Heart right ventricle (tissue), 16 donors: Measurements from ENCODE around the gene OR6S1. TPM values are rescaled to one million over a fixed set of nuclear protein-coding genes. Genes with fewer than 3 reads are reported as not detected.

Experiments
- ATAC-seq, 8 donors: fragments of 200-7000 bp; cut with Tn5 transposase; one replicate each; pipeline ENCODE4 v1.9.1; 2020; ENCODE audit warnings: mild to moderate bottlenecking in 8 of 8, moderate library complexity in 8 of 8, moderate number of reproducible peaks in 1 of 8
- DNase-seq, 2 donors: peaks; one replicate each; pipeline ENCODE4 v3.0.0-alpha.2; 2020
- H3K27ac ChIP-seq, 10 donors: fragments of 200-600 bp; sonication (generic) in 2 of 10; one replicate each; pipeline versions ENCODE4 v1.5.0 to v1.8.0; 2020 to 2022; ENCODE audit warnings: mild to moderate bottlenecking in 3 of 10
- H3K27me3 ChIP-seq, 7 donors: fragments of 200-600 bp; one replicate each; pipeline ENCODE4 v1.8.0; 2021 to 2022; ENCODE audit warnings: mild to moderate bottlenecking in 2 of 7
- H3K36me3 ChIP-seq, 9 donors: fragments of 200-600 bp; sonication (generic) in 1 of 9; one replicate each; pipeline versions ENCODE4 v1.5.0 to v1.8.0; 2020 to 2022; ENCODE audit warnings: mild to moderate bottlenecking in 2 of 9
- H3K4me1 ChIP-seq, 9 donors: fragments of 200-600 bp; sonication (generic) in 1 of 9; one replicate each; pipeline versions ENCODE4 v1.5.0 to v1.8.0; 2020 to 2022; ENCODE audit warnings: mild to moderate bottlenecking in 4 of 9
- H3K4me3 ChIP-seq, 10 donors: fragments of 200-600 bp; sonication (generic) in 2 of 10; one replicate each; pipeline versions ENCODE4 v1.5.0 to v1.8.0; 2020 to 2022; ENCODE audit warnings: mild to moderate bottlenecking in 7 of 10, moderate library complexity in 2 of 10
- H3K9me3 ChIP-seq, 11 donors: fragments of 200-600 bp in 10 of 11; sonication (generic) in 2 of 11; one replicate each; pipeline versions ENCODE4 v1.5.0 to v1.8.0; 2013 to 2022; ENCODE audit warnings: mild to moderate bottlenecking in 2 of 11, control low read depth in 1 of 11, moderate library complexity in 1 of 11
- WGBS, 2 donors: extraction: QIAGEN DNeasy Blood & Tissue Kit; methylation state at CpG; one replicate each; pipeline ENCODE4 v1.1.7; 2013; ENCODE audit warnings: inconsistent platforms in 1 of 2; 5-methylcytosine and 5-hydroxymethylcytosine counted together
- intact Hi-C, 10 donors: fragments of 100-400 bp; cut with DNase I; formaldehyde crosslinking; loops; one replicate each; pipeline versions ENCODE4 v1.11.1 to v1.14.2; 2022
- polyA plus RNA-seq, 2 donors: library from polyadenylated mRNA; stranded (reverse); fragments of 200-250 nt; gene quantifications; one replicate each; pipeline ENCODE4 v1.2.3, GENCODE V29; 2013
- total RNA-seq, 10 donors: library from RNA; stranded (reverse); fragmentation: NEBNext Ultra II Directional in 3 of 10; extraction: Animal tissue kit (Norgen Biotek cat#: 25700) in 3 of 10; gene quantifications; one replicate each; pipeline versions ENCODE4 v1.2.1 to v1.2.4, GENCODE V29; 2021 to 2023
- TF ChIP-seq, protein P1 (sequence below), 9 donors: fragments of 200-600 bp; sonication (generic) in 2 of 9; IDR thresholded peaks; one replicate each; pipeline versions ENCODE4 v1.5.0 to v1.8.0; 2021 to 2022; ENCODE audit warnings: antibody characterized with exemption in 9 of 9, mild to moderate bottlenecking in 5 of 9, moderate library complexity in 1 of 9
- donor health status: Arrhythmogenic right ventricular cardiomyopathy.
- donor health status: ischemic (EF 13 %, LVEDD 7.1; RV severe dilation, severe dysfunction).
- donor health status: healthy with polysubstance abuse.
- donor health status: DM: no; HTN: yes; CAD: no.
- donor health status: DM: no; HTN: no; CAD: no.
- donor health status: ischemic (EF 25% LVEDD 6.9; RV normal size, moderate dysfunction).
- donor health status: ischemic (EF 25% LVEDD 5.7; RV mildly dilated, moderate dysfunction).
- donor health status: healthy.
- donor health status: DM: yes; HTN: yes; CAD: no.
- donor health status: Ischemic cardiomyopathy.
- donor health status: ischemic (EF 35%, LVEDD 5.7; RV mildly dilated, moderate dysfunction).
- donor health status: nonischemic (EF 11% LVEDD 7.7; RV severe dilation, severe dysfunction).
- donor health status: DM: yes; HTN: yes; CAD: no.
- donor health status: PGD.
- donor health status: ischemic (EF 29% LVEDD 5.4; RV normal size, mild dysfunction).
- donor health status: nonischemic (EF 23%, LVEDD 6.1; RV moderate dilation, normal function).

OR6S1 gene
- total and polyA plus RNA-seq, 12 donors, result not detected

DNA sequence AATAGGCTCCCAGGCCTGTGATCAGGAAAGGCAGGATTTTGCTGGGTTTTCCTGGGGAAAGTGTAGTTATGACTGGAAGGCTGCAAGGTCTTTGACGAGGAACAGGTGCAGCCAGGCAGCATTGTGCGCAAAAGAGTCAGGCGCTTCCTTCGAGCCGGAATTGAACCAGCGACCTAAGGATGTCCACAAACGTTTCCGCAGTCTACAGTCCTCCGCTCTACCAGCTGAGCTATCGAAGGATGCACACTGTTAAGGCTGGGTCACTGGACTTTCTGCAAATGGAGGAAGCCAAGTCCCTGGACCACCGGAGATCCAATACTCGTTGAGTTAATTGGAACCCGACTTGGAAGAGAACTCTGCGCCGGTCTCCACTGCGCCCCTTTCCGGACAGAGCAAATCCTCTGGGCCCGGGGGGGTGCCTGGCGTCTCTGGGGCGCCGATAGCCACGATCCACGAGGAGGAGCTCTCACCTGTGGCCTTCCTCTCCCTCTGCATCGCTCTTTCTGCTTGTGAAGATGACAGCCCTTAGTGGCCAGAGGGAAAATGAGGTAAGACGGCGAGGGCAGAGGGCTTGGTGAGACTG, 18.4 kb upstream of the OR6S1 start:
- Histone ChIP-seq H3K36me3 (no peaks in the 10 kb centered on the region), H3K27ac (no peak overlapping the region), H3K4me3 (no peak overlapping the region), H3K9me3 (no peaks in the 10 kb centered on the region), H3K27me3 (peaks cover 8 to 99% (median 97%) of the 10 kb centered on the region in 7 donors), H3K4me1 (peaks cover 0 to 12% (median 5%) of the 10 kb centered on the region in 9 donors)
- ATAC-seq, result no peak
- no peak for DNase-seq
- 44 to 45% methylated on average over 26 of the region's 26 CpGs for WGBS, 2 donors
- TF ChIP-seq, protein P1, sequence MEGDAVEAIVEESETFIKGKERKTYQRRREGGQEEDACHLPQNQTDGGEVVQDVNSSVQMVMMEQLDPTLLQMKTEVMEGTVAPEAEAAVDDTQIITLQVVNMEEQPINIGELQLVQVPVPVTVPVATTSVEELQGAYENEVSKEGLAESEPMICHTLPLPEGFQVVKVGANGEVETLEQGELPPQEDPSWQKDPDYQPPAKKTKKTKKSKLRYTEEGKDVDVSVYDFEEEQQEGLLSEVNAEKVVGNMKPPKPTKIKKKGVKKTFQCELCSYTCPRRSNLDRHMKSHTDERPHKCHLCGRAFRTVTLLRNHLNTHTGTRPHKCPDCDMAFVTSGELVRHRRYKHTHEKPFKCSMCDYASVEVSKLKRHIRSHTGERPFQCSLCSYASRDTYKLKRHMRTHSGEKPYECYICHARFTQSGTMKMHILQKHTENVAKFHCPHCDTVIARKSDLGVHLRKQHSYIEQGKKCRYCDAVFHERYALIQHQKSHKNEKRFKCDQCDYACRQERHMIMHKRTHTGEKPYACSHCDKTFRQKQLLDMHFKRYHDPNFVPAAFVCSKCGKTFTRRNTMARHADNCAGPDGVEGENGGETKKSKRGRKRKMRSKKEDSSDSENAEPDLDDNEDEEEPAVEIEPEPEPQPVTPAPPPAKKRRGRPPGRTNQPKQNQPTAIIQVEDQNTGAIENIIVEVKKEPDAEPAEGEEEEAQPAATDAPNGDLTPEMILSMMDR (IDR thresholded peaks at IDR 0.05), result no peak
- intact Hi-C loops, result no loop called here

DNA sequence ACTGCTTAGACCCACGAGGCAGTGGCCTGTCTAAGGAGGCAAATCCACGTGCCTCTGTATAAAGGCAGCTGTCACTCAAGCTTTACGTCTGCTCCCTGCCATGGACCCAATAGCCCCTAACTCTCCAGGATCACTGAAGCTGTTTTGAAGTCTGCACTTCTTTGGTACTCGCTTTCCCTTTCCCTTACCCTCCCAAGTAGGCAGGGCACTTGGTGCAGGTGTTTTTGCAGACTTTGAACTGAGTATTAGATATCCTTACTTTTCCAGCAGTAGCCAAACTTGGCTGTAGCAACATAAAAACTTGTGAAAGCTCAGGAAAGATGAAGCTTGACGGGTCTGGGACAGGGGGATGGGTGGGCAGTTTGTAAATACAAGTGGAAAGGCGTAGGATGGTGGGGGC, 17.8 kb upstream of the OR6S1 start:
- WGBS, 2 donors, result 70 to 74% methylated on average over 6 of the region's 6 CpGs
- no peak for DNase-seq
- H3K9me3 ChIP-seq, result no peaks in the 10 kb centered on the region

DNA sequence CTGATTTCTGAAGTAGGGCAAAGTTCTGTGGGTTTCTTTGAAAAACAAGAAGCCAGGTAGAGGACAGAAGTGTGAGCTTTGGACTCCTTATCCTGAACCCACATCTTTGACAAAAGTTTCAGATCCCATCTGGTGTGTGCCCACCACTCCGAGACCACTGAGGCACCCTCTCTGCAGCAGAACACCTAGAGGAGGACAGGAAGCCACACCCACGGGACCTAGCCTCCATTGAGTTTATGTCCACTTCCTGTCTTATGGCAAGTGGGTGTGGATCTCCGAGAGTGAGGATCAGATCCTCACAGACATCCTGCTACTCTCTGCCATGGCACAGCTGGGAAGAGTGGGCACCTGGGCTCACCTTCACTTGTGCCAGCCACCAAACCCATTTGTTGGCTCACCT, 16.8 kb upstream of the OR6S1 start:
- Histone ChIP-seq H3K9me3 (no peaks in the 10 kb centered on the region), H3K4me3 (no peak overlapping the region), H3K4me1 (peaks cover 0 to 6% (median 2%) of the 10 kb centered on the region in 9 donors), H3K36me3 (no peaks in the 10 kb centered on the region), H3K27ac (no peak overlapping the region), H3K27me3 (peaks cover 8 to 97% (median 94%) of the 10 kb centered on the region in 7 donors)
- intact Hi-C loops, result no loop called here
- 63 to 70% methylated on average over 3 of the region's 3 CpGs for WGBS, 2 donors
- no peak for DNase-seq
- ATAC-seq, result no peak
- TF ChIP-seq, protein P1 (IDR thresholded peaks at IDR 0.05), result no peak

More for the DNA sequence above, 17.8 kb upstream of the OR6S1 start:
- peaks cover 0 to 12% (median 5%) of the 10 kb centered on the region in 9 donors for H3K4me1 ChIP-seq
- TF ChIP-seq, protein P1 (IDR thresholded peaks at IDR 0.05), result no peak
- H3K27ac ChIP-seq, result no peak overlapping the region
- H3K4me3 ChIP-seq, result no peak overlapping the region
- H3K36me3 ChIP-seq, result no peaks in the 10 kb centered on the region
- ATAC-seq, result no peak
- H3K27me3 ChIP-seq, result peaks cover 8 to 97% (median 94%) of the 10 kb centered on the region in 7 donors
- intact Hi-C loops, result no loop called here

DNA sequence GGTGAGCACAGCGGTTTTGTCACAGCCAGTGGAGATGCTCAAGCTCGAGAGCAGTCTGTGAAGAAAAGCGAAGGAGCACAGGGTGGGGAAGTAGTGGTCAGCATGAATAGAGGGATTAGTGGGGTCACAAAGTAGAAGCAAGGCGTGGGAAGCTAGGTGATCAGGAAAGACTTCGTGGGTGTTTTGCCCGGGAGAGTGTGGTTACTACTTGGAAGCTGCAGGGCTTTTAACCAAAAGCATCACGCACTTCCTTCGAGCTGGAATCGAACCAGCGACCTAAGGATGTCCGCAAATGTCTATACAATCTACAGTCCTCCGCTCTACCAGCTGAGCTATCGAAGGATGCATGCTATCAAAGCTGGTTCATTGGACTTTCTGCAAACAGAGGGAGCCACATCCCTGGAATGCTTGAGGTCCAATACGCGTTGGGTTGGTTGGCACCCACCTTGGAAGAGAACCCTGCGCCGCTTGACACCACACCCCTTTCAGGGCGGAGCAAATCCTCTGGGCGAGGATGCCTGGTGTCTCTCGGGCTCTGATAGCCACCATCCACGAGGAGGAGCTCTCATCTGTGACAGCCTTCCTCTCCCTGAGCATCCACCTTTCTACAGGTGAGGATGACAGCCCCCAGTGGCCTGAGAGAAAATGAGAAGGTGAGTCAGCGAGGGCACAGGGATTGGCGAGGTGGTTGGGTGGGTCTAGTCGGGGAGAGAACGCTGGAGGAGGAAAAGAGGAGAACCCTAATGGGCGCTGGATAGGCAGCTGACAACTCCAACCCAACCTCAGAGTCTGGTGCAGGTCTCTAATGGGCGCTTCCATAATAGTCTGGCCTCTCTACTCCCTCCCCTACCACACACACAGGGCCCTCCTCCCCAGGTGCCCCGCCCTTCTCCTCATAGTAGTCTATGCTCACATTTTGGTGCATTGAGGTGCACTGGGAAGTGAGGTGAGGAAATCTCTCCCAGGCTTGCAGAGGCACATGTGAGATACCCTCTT, 16.0 kb upstream of the OR6S1 start:
- H3K27me3 ChIP-seq, result peaks cover 8 to 97% (median 94%) of the 10 kb centered on the region in 7 donors

More for the DNA sequence above, 16.0 kb upstream of the OR6S1 start:
- Histone ChIP-seq H3K36me3 (no peaks in the 10 kb centered on the region), H3K9me3 (no peaks in the 10 kb centered on the region), H3K4me1 (peaks cover 0 to 6% (median 0%) of the 10 kb centered on the region in 9 donors), H3K4me3 (no peak overlapping the region), H3K27ac (no peak overlapping the region)
- 18 to 20% methylated on average over 28 of the region's 28 CpGs for WGBS, 2 donors
- TF ChIP-seq, protein P1 (IDR thresholded peaks at IDR 0.05), result no peak
- DNase-seq (no peak), ATAC-seq (no peak)
- intact Hi-C loops, result no loop called here
